Ishikawa (cell line): ENCODE results near the gene BACH2.

Experiments used
- CEBPB ChIP-seq: IDR thresholded peaks from 2 replicates; pipeline ENCODE4 v1.6.1; 2012
- CREB1 ChIP-seq: IDR thresholded peaks from 2 replicates; pipeline ENCODE4 v1.6.1; 2012; ENCODE audit warnings: low read depth
- EGR1 ChIP-seq: IDR thresholded peaks from 2 replicates; pipeline ENCODE4 v1.6.1; 2012
- EP300 ChIP-seq: IDR thresholded peaks from 2 replicates; pipeline ENCODE4 v1.6.1; 2012; ENCODE audit warnings: borderline replicate concordance
- FOXM1 ChIP-seq: IDR thresholded peaks from 2 replicates; pipeline ENCODE4 v1.6.1; 2012; ENCODE audit warnings: low read depth, borderline replicate concordance
- MAX ChIP-seq: IDR thresholded peaks from 2 replicates; pipeline ENCODE4 v1.6.1; 2012
- NFIC ChIP-seq: IDR thresholded peaks from 2 replicates; pipeline ENCODE4 v1.6.1; 2012
- RAD21 ChIP-seq: IDR thresholded peaks from 2 replicates; pipeline ENCODE4 v1.6.1; 2012; ENCODE audit warnings: low read depth
- REST ChIP-seq: IDR thresholded peaks from 2 replicates; pipeline ENCODE4 v1.6.1; 2012; ENCODE audit warnings: low read depth, mild to moderate bottlenecking
- TAF1 ChIP-seq: IDR thresholded peaks from 2 replicates; pipeline ENCODE4 v1.6.1; 2012; ENCODE audit warnings: low read depth, mild to moderate bottlenecking
- TCF12 ChIP-seq: IDR thresholded peaks from 2 replicates; pipeline ENCODE4 v1.6.1; 2012; ENCODE audit warnings: low read depth
- TEAD4 ChIP-seq: IDR thresholded peaks from 2 replicates; pipeline ENCODE4 v1.6.1; 2012
- USF1 ChIP-seq: IDR thresholded peaks from 2 replicates; pipeline ENCODE4 v1.6.1; 2012
- YY1 ChIP-seq: IDR thresholded peaks from 2 replicates; pipeline ENCODE4 v1.6.1; 2012; ENCODE audit warnings: low read depth
- ZBTB7A ChIP-seq: IDR thresholded peaks from 2 replicates; pipeline ENCODE4 v1.6.1; 2012; ENCODE audit warnings: low read depth

The BACH2 gene

GRCh38 chr6:90284236-90285041, 12.2 kb downstream of the BACH2 start:
- TF ChIP-seq MAX (no peak), FOXM1 (no peak), TAF1 (no peak), TCF12 (no peak), RAD21 (no peak), EP300 (no peak), YY1 (no peak), REST (no peak), NFIC (no peak), USF1 (no peak), CEBPB (no peak), ZBTB7A (no peak), TEAD4 (no peak), CREB1 (no peak), EGR1 (no peak)

GRCh38 chr6:90278129-90278528, 18.5 kb downstream of the BACH2 start:
- no peak for TF ChIP-seq RAD21
- no peak for TF ChIP-seq USF1
- no peak for TF ChIP-seq TAF1
- TF ChIP-seq CEBPB = no peak
- no peak for TF ChIP-seq YY1
- TF ChIP-seq REST = no peak

GRCh38 chr6:90277302-90278011, 19.2 kb downstream of the BACH2 start:
- no peak for TF ChIP-seq MAX
- no peak for TF ChIP-seq EP300
- TF ChIP-seq USF1 = no peak
- TF ChIP-seq EGR1 = no peak
- TF ChIP-seq REST = no peak
- TF ChIP-seq CEBPB = no peak
- TF ChIP-seq CREB1 = no peak
- TF ChIP-seq FOXM1 = no peak
- TF ChIP-seq RAD21 = no peak
- no peak for TF ChIP-seq TAF1
- TF ChIP-seq TEAD4 = no peak
- TF ChIP-seq ZBTB7A = no peak
